HCT116 (cell line): ENCODE measurements around the gene TMTC2. TPM values are rescaled to one million over a fixed set of nuclear protein-coding genes. Genes with fewer than 3 reads are reported as not detected.

Experiments used
- ATAC-seq: fragments of 200-7000 bp; cut with Tn5 transposase; 2 replicates; pipeline ENCODE4 v1.9.1; 2020; ENCODE audit warnings: mild to moderate bottlenecking, moderate library complexity
- BruUV-seq: library from RNA; stranded (reverse); fragments of 400-500 nt; replicated peaks from 2 replicates; lab custom pipeline; 2021; lab: Mats Ljungman, UMichigan
- CTCF ChIA-PET: fragments of 300-600 bp; sonication (Branson Sonifier 250); formaldehyde crosslinking; loops from one replicate; lab custom pipeline; 2021; ENCODE audit warnings: antibody characterized with exemption; lab: Charles Lee
- POLR2A ChIA-PET: fragments of 300-600, 350-600 bp; sonication (Branson Sonifier 250); formaldehyde crosslinking; loops from one replicate; lab custom pipeline; 2021; ENCODE audit warnings: antibody characterized with exemption; lab: Charles Lee
- RAD21 ChIA-PET, 2 experiments: fragments of 300-600 bp; sonication (Branson Sonifier 250); formaldehyde crosslinking; loops; one replicate each; lab custom pipeline; 2023; ENCODE audit warnings: low total read pairs in 2 of 2; ENCODE audit not compliant: uncharacterized antibody in 2 of 2, unreplicated experiment in 2 of 2, low non-redundant PET in 1 of 2; lab: Charles Lee
- DNase-seq: peaks from one replicate; pipeline ENCODE4 v3.0.0-alpha.2; 2010; ENCODE audit warnings: low read depth, low spot score
- H2AFZ ChIP-seq: fragments of 200-600 bp; shearing (Covaris generic), sonication (generic); 2 replicates; pipeline ENCODE4 v1.6.1; 2017; ENCODE audit warnings: low read depth, mixed run types, mixed read lengths, antibody characterized with exemption, low read length; ENCODE audit not compliant: poor library complexity, severe bottlenecking
- H3K27ac ChIP-seq: 2 replicates; pipeline ENCODE4 v1.5.1; 2012; ENCODE audit warnings: low read depth, low read length
- H3K27me3 ChIP-seq: fragments of 200-600 bp; sonication (generic); 2 replicates; pipeline ENCODE4 v1.6.1; 2016; ENCODE audit warnings: mixed run types, low read length, mixed read lengths; ENCODE audit not compliant: insufficient read depth
- H3K36me3 ChIP-seq, 2 experiments: fragments of 200-500 bp in 1 of 2; fragments of 200-600 bp in 1 of 2; sonication (Bioruptor generic) in 1 of 2; sonication (generic) in 1 of 2; 2 replicates each; pipeline versions ENCODE4 v1.5.1 to v1.6.1; 2014 to 2016; ENCODE audit warnings: low read length in 2 of 2, inconsistent platforms in 1 of 2, mixed read lengths in 1 of 2, mixed run types in 1 of 2; ENCODE audit not compliant: insufficient read depth in 2 of 2, control insufficient read depth in 1 of 2
- H3K4me1 ChIP-seq, 2 experiments: fragments of 200-600 bp in 1 of 2; sonication (generic) in 1 of 2; 2 replicates each; pipeline versions ENCODE4 v1.5.1 to v1.6.1; 2012 to 2017; ENCODE audit warnings: low read length in 2 of 2, inconsistent platforms in 1 of 2, mild to moderate bottlenecking in 1 of 2, mixed read lengths in 1 of 2, mixed run types in 1 of 2, moderate library complexity in 1 of 2; ENCODE audit not compliant: insufficient read depth in 2 of 2, control insufficient read depth in 1 of 2
- H3K4me2 ChIP-seq: fragments of 200-600 bp; sonication (generic); 2 replicates; pipeline ENCODE4 v1.6.1; 2017; ENCODE audit warnings: mixed run types, low read length, mixed read lengths
- H3K4me3 ChIP-seq, 2 experiments: fragments of 200-600 bp in 1 of 2; sonication (generic) in 1 of 2; replicated peaks in 1 of 2; 2 replicates each; pipeline ENCODE4 v1.5.1; 2011 to 2016; ENCODE audit warnings: low read length in 2 of 2, control low read depth in 1 of 2, low read depth in 1 of 2, mild to moderate bottlenecking in 1 of 2, mixed read lengths in 1 of 2, mixed run types in 1 of 2
- H3K79me2 ChIP-seq: fragments of 200-600 bp; sonication (generic); 2 replicates; pipeline ENCODE4 v1.6.1; 2017; ENCODE audit warnings: mild to moderate bottlenecking, mixed run types, low read length, moderate library complexity, mixed read lengths; ENCODE audit not compliant: insufficient read depth
- H3K9ac ChIP-seq: fragments of 200-600 bp; sonication (generic); 2 replicates; pipeline ENCODE4 v1.6.1; 2016; ENCODE audit warnings: low read length, mixed read lengths
- H3K9me2 ChIP-seq: fragments of 200-600 bp; sonication (generic), shearing (Covaris generic); 2 replicates; pipeline ENCODE4 v1.6.1; 2017; ENCODE audit warnings: mixed run types, mild to moderate bottlenecking, moderate library complexity; ENCODE audit not compliant: insufficient read depth
- H3K9me3 ChIP-seq, 2 experiments: fragments of 200-500 bp in 1 of 2; fragments of 200-600 bp in 1 of 2; sonication (Bioruptor generic) in 1 of 2; sonication (generic) in 1 of 2; 2 replicates each; pipeline ENCODE4 v1.6.1; 2014 to 2017; ENCODE audit warnings: low read length in 2 of 2, mixed read lengths in 2 of 2, inconsistent platforms in 1 of 2, low read depth in 1 of 2, mild to moderate bottlenecking in 1 of 2, mixed run types in 1 of 2, moderate library complexity in 1 of 2; ENCODE audit not compliant: control insufficient read depth in 1 of 2, insufficient read depth in 1 of 2
- H4K20me1 ChIP-seq: fragments of 200-600 bp; sonication (generic), shearing (Covaris generic); 2 replicates; pipeline ENCODE4 v1.6.1; 2017; ENCODE audit warnings: mixed run types, mild to moderate bottlenecking, moderate library complexity; ENCODE audit not compliant: insufficient read depth
- CBX3 ChIP-seq: IDR thresholded peaks from 2 replicates; pipeline ENCODE4 v1.6.1; 2012; ENCODE audit warnings: low read depth
- CEBPB ChIP-seq: IDR thresholded peaks from 2 replicates; pipeline ENCODE4 v1.6.1; 2012; ENCODE audit warnings: low read depth
- CTCF ChIP-seq, 3 experiments: fragments of 200-600 bp in 1 of 3; sonication (generic) in 1 of 3; IDR thresholded peaks in 2 of 3; conservative IDR thresholded peaks in 1 of 3; 2 replicates each; pipeline ENCODE4 v1.5.1; 2012 to 2017; ENCODE audit warnings: low read depth in 2 of 3, low read length in 2 of 3, antibody characterized with exemption in 1 of 3, borderline replicate concordance in 1 of 3, control low read depth in 1 of 3, mild to moderate bottlenecking in 1 of 3, mixed read lengths in 1 of 3, mixed run types in 1 of 3, moderate library complexity in 1 of 3; ENCODE audit not compliant: insufficient read depth in 1 of 3
- ELF1 ChIP-seq: IDR thresholded peaks from 2 replicates; pipeline ENCODE4 v1.6.1; 2012; ENCODE audit warnings: low read depth, borderline replicate concordance
- FOSL1 ChIP-seq: IDR thresholded peaks from 2 replicates; pipeline ENCODE4 v1.6.1; 2012; ENCODE audit warnings: low read depth
- POLR2A ChIP-seq: IDR thresholded peaks from 2 replicates; pipeline ENCODE4 v1.7.0; 2011; ENCODE audit warnings: borderline replicate concordance; ENCODE audit not compliant: insufficient read depth, insufficient read length; ENCODE audit errors: extremely low read depth
- RAD21 ChIP-seq: IDR thresholded peaks from 2 replicates; pipeline ENCODE4 v1.6.1; 2012; ENCODE audit warnings: low read depth, mild to moderate bottlenecking
- SIN3A ChIP-seq: IDR thresholded peaks from 2 replicates; pipeline ENCODE4 v1.6.1; 2012; ENCODE audit warnings: low read depth
- SP1 ChIP-seq: IDR thresholded peaks from 2 replicates; pipeline ENCODE4 v1.6.1; 2012; ENCODE audit warnings: low read depth
- intact Hi-C: fragments of 100-400 bp; cut with micrococcal nuclease; formaldehyde crosslinking; loops from 2 replicates; pipeline ENCODE4 v1.10.0; 2022
- total RNA-seq: library from RNA; stranded (reverse); gene quantifications from one replicate; pipeline ENCODE4 v1.2.1, GENCODE V29; 2021; ENCODE audit not compliant: unreplicated experiment
- TF ChIP-seq, protein P1 (sequence below): IDR thresholded peaks from 2 replicates; pipeline ENCODE4 v1.6.1; 2012; ENCODE audit warnings: low read depth
- TF ChIP-seq, protein P2 (sequence below): IDR thresholded peaks from 2 replicates; pipeline ENCODE4 v1.6.1; 2012

Gene TMTC2
- total RNA-seq, 1 experiment from 2014 or later, result 11.5 TPM

GRCh38 chr12:82800185-82800584, 113.5 kb downstream of the TMTC2 start:
- no peaks in the 10 kb centered on the region for H3K36me3 ChIP-seq
- no peak overlapping the region for H3K9ac ChIP-seq
- no peak for DNase-seq
- CTCF ChIA-PET, result no interaction called here
- H3K27me3 ChIP-seq, result no peaks in the 10 kb centered on the region
- TF ChIP-seq CTCF (IDR thresholded peaks at IDR 0.05 in 2 of 3, conservative IDR thresholded peaks at IDR 0.05 in 1 of 3; ENCODE audit: borderline replicate concordance in 1 of 3, insufficient read depth in 1 of 3, low read depth in 2 of 3, low read length in 2 of 3), result no peak
- TF ChIP-seq CEBPB, result no peak
- TF ChIP-seq CBX3, result no peak
- TF ChIP-seq, protein P1, sequence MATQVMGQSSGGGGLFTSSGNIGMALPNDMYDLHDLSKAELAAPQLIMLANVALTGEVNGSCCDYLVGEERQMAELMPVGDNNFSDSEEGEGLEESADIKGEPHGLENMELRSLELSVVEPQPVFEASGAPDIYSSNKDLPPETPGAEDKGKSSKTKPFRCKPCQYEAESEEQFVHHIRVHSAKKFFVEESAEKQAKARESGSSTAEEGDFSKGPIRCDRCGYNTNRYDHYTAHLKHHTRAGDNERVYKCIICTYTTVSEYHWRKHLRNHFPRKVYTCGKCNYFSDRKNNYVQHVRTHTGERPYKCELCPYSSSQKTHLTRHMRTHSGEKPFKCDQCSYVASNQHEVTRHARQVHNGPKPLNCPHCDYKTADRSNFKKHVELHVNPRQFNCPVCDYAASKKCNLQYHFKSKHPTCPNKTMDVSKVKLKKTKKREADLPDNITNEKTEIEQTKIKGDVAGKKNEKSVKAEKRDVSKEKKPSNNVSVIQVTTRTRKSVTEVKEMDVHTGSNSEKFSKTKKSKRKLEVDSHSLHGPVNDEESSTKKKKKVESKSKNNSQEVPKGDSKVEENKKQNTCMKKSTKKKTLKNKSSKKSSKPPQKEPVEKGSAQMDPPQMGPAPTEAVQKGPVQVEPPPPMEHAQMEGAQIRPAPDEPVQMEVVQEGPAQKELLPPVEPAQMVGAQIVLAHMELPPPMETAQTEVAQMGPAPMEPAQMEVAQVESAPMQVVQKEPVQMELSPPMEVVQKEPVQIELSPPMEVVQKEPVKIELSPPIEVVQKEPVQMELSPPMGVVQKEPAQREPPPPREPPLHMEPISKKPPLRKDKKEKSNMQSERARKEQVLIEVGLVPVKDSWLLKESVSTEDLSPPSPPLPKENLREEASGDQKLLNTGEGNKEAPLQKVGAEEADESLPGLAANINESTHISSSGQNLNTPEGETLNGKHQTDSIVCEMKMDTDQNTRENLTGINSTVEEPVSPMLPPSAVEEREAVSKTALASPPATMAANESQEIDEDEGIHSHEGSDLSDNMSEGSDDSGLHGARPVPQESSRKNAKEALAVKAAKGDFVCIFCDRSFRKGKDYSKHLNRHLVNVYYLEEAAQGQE, result no peak
- TF ChIP-seq, protein P2, sequence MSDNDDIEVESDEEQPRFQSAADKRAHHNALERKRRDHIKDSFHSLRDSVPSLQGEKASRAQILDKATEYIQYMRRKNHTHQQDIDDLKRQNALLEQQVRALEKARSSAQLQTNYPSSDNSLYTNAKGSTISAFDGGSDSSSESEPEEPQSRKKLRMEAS, result no peak
- no peak for TF ChIP-seq FOSL1
- no peak for TF ChIP-seq POLR2A
- no peak for TF ChIP-seq SP1
- TF ChIP-seq ELF1, result no peak
- TF ChIP-seq SIN3A, result no peak
- no peak for TF ChIP-seq RAD21
- TF ChIP-seq, all 23 proteins: peak for 0
- RAD21 ChIA-PET, result no interaction called here
- H2AFZ ChIP-seq, result no peak overlapping the region
- ATAC-seq, result no peak
- BruUV-seq, result no TSS peak
- H3K4me3 ChIP-seq, result no peak overlapping the region
- no peak overlapping the region for H3K27ac ChIP-seq
- intact Hi-C loops, result no loop called here
- POLR2A ChIA-PET, result no interaction called here
- H3K4me2 ChIP-seq, result no peak overlapping the region
- H3K9me3 ChIP-seq, result no peaks in the 10 kb centered on the region
- no peaks in the 10 kb centered on the region for H3K9me2 ChIP-seq
- no peaks in the 10 kb centered on the region for H3K79me2 ChIP-seq
- no peaks in the 10 kb centered on the region for H4K20me1 ChIP-seq
- H3K4me1 ChIP-seq, result no peaks in the 10 kb centered on the region
